HEK293 (cell line): Measurements from ENCODE around the gene NCMAP.

Source experiments
- CTCF ChIA-PET: fragments of 350-600 bp; formaldehyde crosslinking; extraction: SDS; loops from one replicate; lab custom pipeline; 2021; ENCODE audit warnings: antibody characterized with exemption; lab: Yijun Ruan, JAX
- POLR2A ChIA-PET: fragments of 300-600 bp; formaldehyde crosslinking; extraction: SDS; loops from one replicate; lab custom pipeline; 2020; ENCODE audit warnings: antibody characterized with exemption, inconsistent platforms; lab: Yijun Ruan, JAX
- H3K27ac ChIP-seq: fragments of 200-500 bp; sonication (Bioruptor generic); 2 replicates; pipeline ENCODE4 v1.5.1; 2014; ENCODE audit warnings: low read depth, low read length, control low read depth, inconsistent platforms; ENCODE audit errors: extremely low read depth
- H3K36me3 ChIP-seq, 2 experiments: fragments of 200-500 bp in 1 of 2; sonication (Bioruptor generic) in 1 of 2; 1 replicate in 1 of 2; 2 replicates in 1 of 2; pipeline ENCODE4 v1.5.1; 2014 to 2017; ENCODE audit warnings: inconsistent platforms in 2 of 2, low read length in 2 of 2; ENCODE audit not compliant: control insufficient read depth in 2 of 2, insufficient read depth in 1 of 2
- H3K4me1 ChIP-seq: fragments of 200-500 bp; sonication (Bioruptor generic); 2 replicates; pipeline ENCODE4 v1.5.1; 2014; ENCODE audit warnings: mild to moderate bottlenecking, low read length, inconsistent platforms; ENCODE audit not compliant: control insufficient read depth, insufficient read depth
- H3K4me3 ChIP-seq: 2 replicates; pipeline ENCODE4 v1.5.1; 2011; ENCODE audit warnings: low read depth, mild to moderate bottlenecking, control low read depth, low read length, moderate library complexity
- H3K9me3 ChIP-seq: fragments of 200-500 bp; sonication (Bioruptor generic); 2 replicates; pipeline ENCODE4 v1.5.1; 2014; ENCODE audit warnings: low read depth, low read length, inconsistent platforms; ENCODE audit not compliant: control insufficient read depth, insufficient read depth
- KLF1 ChIP-seq: fragments of 450-650 bp; formaldehyde crosslinking; IDR thresholded peaks from 2 replicates; pipeline ENCODE4 v1.5.1; 2016; ENCODE audit warnings: missing biosample characterization, missing genetic modification characterization
- MYNN ChIP-seq: fragments of 450-650 bp; formaldehyde crosslinking; IDR thresholded peaks from 2 replicates; pipeline ENCODE4 v1.5.1; 2016; ENCODE audit warnings: missing biosample characterization, missing genetic modification characterization, borderline replicate concordance
- OVOL3 ChIP-seq: fragments of 450-650 bp; formaldehyde crosslinking; IDR thresholded peaks from 2 replicates; pipeline ENCODE4 v1.5.1; 2016; ENCODE audit warnings: missing biosample characterization, missing genetic modification characterization
- SALL2 ChIP-seq: fragments of 450-650 bp; formaldehyde crosslinking; IDR thresholded peaks from 2 replicates; pipeline ENCODE4 v1.5.0; 2017; ENCODE audit warnings: missing biosample characterization, mild to moderate bottlenecking, missing genetic modification characterization, borderline replicate concordance
- SCRT1 ChIP-seq: fragments of 450-650 bp; formaldehyde crosslinking; IDR thresholded peaks from 2 replicates; pipeline ENCODE4 v1.5.1; 2016; ENCODE audit warnings: missing biosample characterization, missing genetic modification characterization, borderline replicate concordance
- ZBTB44 ChIP-seq: fragments of 450-650 bp; IDR thresholded peaks from 2 replicates; pipeline ENCODE4 v1.5.1; 2018; ENCODE audit warnings: missing biosample characterization, mild to moderate bottlenecking, missing genetic modification characterization
- ZIC2 ChIP-seq: fragments of 450-650 bp; formaldehyde crosslinking; IDR thresholded peaks from 2 replicates; pipeline ENCODE4 v1.5.1; 2016; ENCODE audit warnings: missing biosample characterization, missing genetic modification characterization
- ZNF121 ChIP-seq: fragments of 450-650 bp; formaldehyde crosslinking; IDR thresholded peaks from 2 replicates; pipeline ENCODE4 v1.5.1; 2016; ENCODE audit warnings: missing biosample characterization, missing genetic modification characterization
- ZNF16 ChIP-seq: fragments of 450-650 bp; formaldehyde crosslinking; IDR thresholded peaks from 2 replicates; pipeline ENCODE4 v1.5.1; 2016; ENCODE audit warnings: low read depth, missing biosample characterization, missing genetic modification characterization
- ZNF274 ChIP-seq, 2 experiments: fragments of 200-500 bp in 1 of 2; fragments of 450-650 bp in 1 of 2; sonication (Bioruptor generic) in 1 of 2; formaldehyde crosslinking in 1 of 2; IDR thresholded peaks; 2 replicates each; pipeline versions ENCODE4 v1.5.1 to v1.6.1; 2014 to 2016; ENCODE audit warnings: borderline replicate concordance in 1 of 2, inconsistent platforms in 1 of 2, low read length in 1 of 2, missing biosample characterization in 1 of 2, missing genetic modification characterization in 1 of 2
- ZNF302 ChIP-seq: fragments of 450-650 bp; formaldehyde crosslinking; IDR thresholded peaks from 2 replicates; pipeline ENCODE4 v1.5.1; 2016; ENCODE audit warnings: missing biosample characterization, missing genetic modification characterization, low read depth
- ZNF398 ChIP-seq: fragments of 450-650 bp; formaldehyde crosslinking; IDR thresholded peaks from 2 replicates; pipeline ENCODE4 v1.5.1; 2017; ENCODE audit warnings: missing biosample characterization, missing genetic modification characterization
- ZNF629 ChIP-seq: fragments of 450-650 bp; formaldehyde crosslinking; IDR thresholded peaks from 2 replicates; pipeline ENCODE4 v1.5.1; 2017; ENCODE audit warnings: missing biosample characterization, missing genetic modification characterization
- ZNF777 ChIP-seq: fragments of 450-650 bp; formaldehyde crosslinking; IDR thresholded peaks from 2 replicates; pipeline ENCODE4 v1.5.1; 2017; ENCODE audit warnings: missing biosample characterization, missing genetic modification characterization, borderline replicate concordance
- ZNF791 ChIP-seq: fragments of 450-650 bp; formaldehyde crosslinking; IDR thresholded peaks from 2 replicates; pipeline ENCODE4 v1.5.1; 2016; ENCODE audit warnings: missing biosample characterization, missing genetic modification characterization
- ZNF843 ChIP-seq: fragments of 450-650 bp; formaldehyde crosslinking; IDR thresholded peaks from 2 replicates; pipeline ENCODE4 v1.5.1; 2016; ENCODE audit warnings: missing biosample characterization, missing genetic modification characterization
- TF ChIP-seq, protein P1 (sequence below): fragments of 450-650 bp; formaldehyde crosslinking; IDR thresholded peaks from 2 replicates; pipeline ENCODE4 v1.5.1; 2016; ENCODE audit warnings: missing biosample characterization, missing genetic modification characterization
- TF ChIP-seq, protein P2 (sequence below): fragments of 450-650 bp; formaldehyde crosslinking; IDR thresholded peaks from 2 replicates; pipeline ENCODE4 v1.5.1; 2016; ENCODE audit warnings: missing biosample characterization, missing genetic modification characterization
- TF ChIP-seq, protein P3 (sequence below): fragments of 450-650 bp; formaldehyde crosslinking; IDR thresholded peaks from 2 replicates; pipeline ENCODE4 v1.5.1; 2016; ENCODE audit warnings: missing biosample characterization, missing genetic modification characterization, low read depth
- TF ChIP-seq, protein P4 (sequence below): fragments of 450-650 bp; formaldehyde crosslinking; IDR thresholded peaks from 2 replicates; pipeline ENCODE4 v1.5.1; 2017; ENCODE audit warnings: missing biosample characterization, mild to moderate bottlenecking, missing genetic modification characterization, moderate library complexity

The NCMAP gene

DNA sequence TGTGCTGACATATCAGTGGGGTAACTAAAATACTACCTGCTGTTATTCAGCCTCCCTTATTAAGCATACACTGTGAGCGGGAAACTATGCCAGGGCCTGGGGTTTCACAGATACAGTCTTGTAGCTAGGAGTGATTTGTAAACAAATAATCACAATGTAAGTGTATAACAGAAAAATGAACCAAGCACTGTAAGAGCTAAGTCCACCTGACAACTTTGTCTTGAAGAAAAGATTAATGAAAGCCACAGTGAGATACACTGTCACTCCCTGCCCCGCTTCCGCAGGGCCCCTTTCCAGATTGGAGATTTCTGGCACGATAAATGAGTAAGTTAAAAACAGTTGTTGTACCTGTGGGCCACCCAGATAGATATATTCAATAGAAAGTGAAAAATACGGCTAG lies 48.5 kb upstream of the NCMAP start:
- H3K27ac ChIP-seq = no peak overlapping the region
- no peaks in the 10 kb centered on the region for H3K9me3 ChIP-seq
- H3K36me3 ChIP-seq = no peaks in the 10 kb centered on the region
- H3K4me1 ChIP-seq = 0 out of 2 replicates have a peak, but pooled peaks cover 3% of the 10 kb centered on the region
- CTCF ChIA-PET = interaction anchor here (1.3 kb wide), 1 partner anchor 91 kb away, joined by 4 read pairs; the partner anchor contains the start of gene NIPAL3
- POLR2A ChIA-PET = no interaction called here
- no peak overlapping the region for H3K4me3 ChIP-seq
- TF ChIP-seq ZIC2 (tag by site-specific recombination) (no peak), SCRT1 (tag by site-specific recombination) (no peak), ZNF16 (tag by site-specific recombination) (no peak), ZNF791 (no peak), SALL2 (tag by site-specific recombination) (no peak), ZNF629 (no peak), ZNF398 (tag by site-specific recombination) (no peak), MYNN (no peak), ZNF302 (tag by site-specific recombination) (no peak), ZNF274 (IDR thresholded peaks at IDR 0.05; ENCODE audit: low read length) (no peak), ZNF274 (tag by site-specific recombination; IDR thresholded peaks at IDR 0.05; ENCODE audit: borderline replicate concordance) (no peak), OVOL3 (tag by site-specific recombination) (no peak), ZBTB44 (no peak)
- TF ChIP-seq, protein P1, sequence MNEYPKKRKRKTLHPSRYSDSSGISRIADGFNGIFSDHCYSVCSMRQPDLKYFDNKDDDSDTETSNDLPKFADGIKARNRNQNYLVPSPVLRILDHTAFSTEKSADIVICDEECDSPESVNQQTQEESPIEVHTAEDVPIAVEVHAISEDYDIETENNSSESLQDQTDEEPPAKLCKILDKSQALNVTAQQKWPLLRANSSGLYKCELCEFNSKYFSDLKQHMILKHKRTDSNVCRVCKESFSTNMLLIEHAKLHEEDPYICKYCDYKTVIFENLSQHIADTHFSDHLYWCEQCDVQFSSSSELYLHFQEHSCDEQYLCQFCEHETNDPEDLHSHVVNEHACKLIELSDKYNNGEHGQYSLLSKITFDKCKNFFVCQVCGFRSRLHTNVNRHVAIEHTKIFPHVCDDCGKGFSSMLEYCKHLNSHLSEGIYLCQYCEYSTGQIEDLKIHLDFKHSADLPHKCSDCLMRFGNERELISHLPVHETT (tag by site-specific recombination) = no peak
- TF ChIP-seq, protein P2, sequence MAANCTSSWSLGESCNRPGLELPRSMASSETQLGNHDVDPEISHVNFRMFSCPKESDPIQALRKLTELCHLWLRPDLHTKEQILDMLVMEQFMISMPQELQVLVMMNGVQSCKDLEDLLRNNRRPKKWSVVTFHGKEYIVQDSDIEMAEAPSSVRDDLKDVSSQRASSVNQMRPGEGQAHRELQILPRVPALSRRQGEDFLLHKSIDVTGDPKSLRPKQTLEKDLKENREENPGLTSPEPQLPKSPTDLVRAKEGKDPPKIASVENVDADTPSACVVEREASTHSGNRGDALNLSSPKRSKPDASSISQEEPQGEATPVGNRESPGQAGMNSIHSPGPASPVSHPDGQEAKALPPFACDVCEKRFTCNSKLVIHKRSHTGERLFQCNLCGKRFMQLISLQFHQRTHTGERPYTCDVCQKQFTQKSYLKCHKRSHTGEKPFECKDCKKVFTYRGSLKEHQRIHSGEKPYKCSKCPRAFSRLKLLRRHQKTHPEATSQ (tag by site-specific recombination) = no peak

DNA sequence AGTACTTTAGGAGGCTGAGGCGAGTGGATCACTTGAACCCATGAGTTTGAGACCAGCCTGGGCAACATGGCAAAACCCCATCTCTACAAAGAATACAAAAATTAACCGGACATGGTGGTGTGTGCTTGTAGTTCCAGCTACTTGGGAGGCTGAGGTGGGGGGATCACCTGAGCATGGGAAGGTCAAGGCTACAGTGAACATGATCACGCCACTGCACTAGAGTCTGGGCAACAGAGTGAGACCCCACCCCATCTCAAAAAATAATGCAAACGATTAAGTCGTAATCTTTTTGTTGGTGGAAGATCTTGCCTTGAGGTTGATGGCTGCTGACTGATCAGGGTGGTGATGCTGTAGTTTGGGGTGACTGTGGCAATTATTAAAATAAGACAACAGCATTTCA lies 47.0 kb upstream of the NCMAP start:
- no peak overlapping the region for H3K27ac ChIP-seq
- CTCF ChIA-PET = no interaction called here
- POLR2A ChIA-PET = no interaction called here
- no peaks in the 10 kb centered on the region for H3K4me1 ChIP-seq
- H3K9me3 ChIP-seq = no peaks in the 10 kb centered on the region
- H3K36me3 ChIP-seq = no peaks in the 10 kb centered on the region
- H3K4me3 ChIP-seq = no peak overlapping the region
- no peak for TF ChIP-seq ZNF777
- peak; percentile 73 for TF ChIP-seq ZNF121 (tag by site-specific recombination)

GRCh38 chr1:24513706-24514105 lies 42.2 kb upstream of the NCMAP start:
- Histone ChIP-seq H3K27ac (no peak overlapping the region), H3K9me3 (no peaks in the 10 kb centered on the region), H3K4me3 (no peak overlapping the region), H3K4me1 (no peaks in the 10 kb centered on the region), H3K36me3 (no peaks in the 10 kb centered on the region)
- POLR2A ChIA-PET = no interaction called here
- CTCF ChIA-PET = no interaction called here
- TF ChIP-seq, protein P3, sequence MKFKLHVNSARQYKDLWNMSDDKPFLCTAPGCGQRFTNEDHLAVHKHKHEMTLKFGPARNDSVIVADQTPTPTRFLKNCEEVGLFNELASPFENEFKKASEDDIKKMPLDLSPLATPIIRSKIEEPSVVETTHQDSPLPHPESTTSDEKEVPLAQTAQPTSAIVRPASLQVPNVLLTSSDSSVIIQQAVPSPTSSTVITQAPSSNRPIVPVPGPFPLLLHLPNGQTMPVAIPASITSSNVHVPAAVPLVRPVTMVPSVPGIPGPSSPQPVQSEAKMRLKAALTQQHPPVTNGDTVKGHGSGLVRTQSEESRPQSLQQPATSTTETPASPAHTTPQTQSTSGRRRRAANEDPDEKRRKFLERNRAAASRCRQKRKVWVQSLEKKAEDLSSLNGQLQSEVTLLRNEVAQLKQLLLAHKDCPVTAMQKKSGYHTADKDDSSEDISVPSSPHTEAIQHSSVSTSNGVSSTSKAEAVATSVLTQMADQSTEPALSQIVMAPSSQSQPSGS = no peak
- no peak for TF ChIP-seq ZNF843
- TF ChIP-seq, protein P4, sequence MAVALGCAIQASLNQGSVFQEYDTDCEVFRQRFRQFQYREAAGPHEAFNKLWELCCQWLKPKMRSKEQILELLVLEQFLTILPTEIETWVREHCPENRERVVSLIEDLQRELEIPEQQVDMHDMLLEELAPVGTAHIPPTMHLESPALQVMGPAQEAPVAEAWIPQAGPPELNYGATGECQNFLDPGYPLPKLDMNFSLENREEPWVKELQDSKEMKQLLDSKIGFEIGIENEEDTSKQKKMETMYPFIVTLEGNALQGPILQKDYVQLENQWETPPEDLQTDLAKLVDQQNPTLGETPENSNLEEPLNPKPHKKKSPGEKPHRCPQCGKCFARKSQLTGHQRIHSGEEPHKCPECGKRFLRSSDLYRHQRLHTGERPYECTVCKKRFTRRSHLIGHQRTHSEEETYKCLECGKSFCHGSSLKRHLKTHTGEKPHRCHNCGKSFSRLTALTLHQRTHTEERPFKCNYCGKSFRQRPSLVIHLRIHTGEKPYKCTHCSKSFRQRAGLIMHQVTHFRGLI = no peak
- no peak for TF ChIP-seq ZBTB44
- no peak for TF ChIP-seq KLF1 (tag by site-specific recombination)
